Endothelial cell (in vitro differentiated cells): Measurements from ENCODE around the gene PCDHA2. TPM values are rescaled to one million over a fixed set of nuclear protein-coding genes. Genes with fewer than 3 reads are reported as not detected.

ENCODE experiments used
- DNase-seq: peaks from one replicate; pipeline ENCODE4 v3.0.0; 2021; ENCODE audit warnings: low spot score
- H3K27ac Mint-ChIP-seq: one replicate; pipeline ENCODE4 v1.8.0; 2021; ENCODE audit warnings: mixed read lengths, inconsistent platforms; ENCODE audit not compliant: unreplicated experiment
- H3K27me3 Mint-ChIP-seq: one replicate; pipeline ENCODE4 v1.8.0; 2021; ENCODE audit warnings: mild to moderate bottlenecking, moderate library complexity, mixed read lengths, inconsistent platforms; ENCODE audit not compliant: unreplicated experiment
- H3K36me3 Mint-ChIP-seq: one replicate; pipeline ENCODE4 v1.8.0; 2021; ENCODE audit warnings: mild to moderate bottlenecking, low read depth, mixed read lengths, inconsistent platforms; ENCODE audit not compliant: unreplicated experiment
- H3K4me1 Mint-ChIP-seq: one replicate; pipeline ENCODE4 v1.8.0; 2021; ENCODE audit warnings: mild to moderate bottlenecking, mixed read lengths, inconsistent platforms; ENCODE audit not compliant: unreplicated experiment
- H3K4me3 Mint-ChIP-seq: one replicate; pipeline ENCODE4 v1.8.0; 2021; ENCODE audit warnings: mild to moderate bottlenecking, mixed read lengths, inconsistent platforms; ENCODE audit not compliant: unreplicated experiment
- H3K9me3 Mint-ChIP-seq: one replicate; pipeline ENCODE4 v1.8.0; 2021; ENCODE audit warnings: mixed read lengths, inconsistent platforms; ENCODE audit not compliant: unreplicated experiment
- long read RNA-seq: library from polyadenylated mRNA; unstranded; transcript quantifications from one replicate; pipeline ENCODE4 v2.0.0, GENCODE V29; 2020; ENCODE audit not compliant: unreplicated experiment
- total RNA-seq: library from RNA; stranded (reverse); fragmentation: NEBNext Ultra II Directional; extraction: Animal tissue kit (Norgen Biotek cat#: 25700); gene quantifications from one replicate; pipeline ENCODE4 v1.2.1, GENCODE V29; 2021; ENCODE audit not compliant: unreplicated experiment
- TF ChIP-seq, protein P1 (sequence below): fragments of 200-600 bp; sonication (generic); IDR thresholded peaks from one replicate; pipeline ENCODE4 v1.5.0; 2021; ENCODE audit warnings: antibody characterized with exemption; ENCODE audit not compliant: unreplicated experiment

Gene PCDHA2
- total RNA-seq = 4.2 TPM
- long read RNA-seq = 0 reads

GRCh38 chr5:140794595-140795258 lies at the start of gene PCDHA2:
PCDHA2 (plus strand) TSS chr5:140794852.
- H3K36me3 Mint-ChIP-seq = peaks cover 13% of the 10 kb centered on the region
- H3K9me3 Mint-ChIP-seq = no peaks in the 10 kb centered on the region
- peak within 1 kb of the TSS; percentile 26 for H3K27ac Mint-ChIP-seq
- TF ChIP-seq, protein P1, sequence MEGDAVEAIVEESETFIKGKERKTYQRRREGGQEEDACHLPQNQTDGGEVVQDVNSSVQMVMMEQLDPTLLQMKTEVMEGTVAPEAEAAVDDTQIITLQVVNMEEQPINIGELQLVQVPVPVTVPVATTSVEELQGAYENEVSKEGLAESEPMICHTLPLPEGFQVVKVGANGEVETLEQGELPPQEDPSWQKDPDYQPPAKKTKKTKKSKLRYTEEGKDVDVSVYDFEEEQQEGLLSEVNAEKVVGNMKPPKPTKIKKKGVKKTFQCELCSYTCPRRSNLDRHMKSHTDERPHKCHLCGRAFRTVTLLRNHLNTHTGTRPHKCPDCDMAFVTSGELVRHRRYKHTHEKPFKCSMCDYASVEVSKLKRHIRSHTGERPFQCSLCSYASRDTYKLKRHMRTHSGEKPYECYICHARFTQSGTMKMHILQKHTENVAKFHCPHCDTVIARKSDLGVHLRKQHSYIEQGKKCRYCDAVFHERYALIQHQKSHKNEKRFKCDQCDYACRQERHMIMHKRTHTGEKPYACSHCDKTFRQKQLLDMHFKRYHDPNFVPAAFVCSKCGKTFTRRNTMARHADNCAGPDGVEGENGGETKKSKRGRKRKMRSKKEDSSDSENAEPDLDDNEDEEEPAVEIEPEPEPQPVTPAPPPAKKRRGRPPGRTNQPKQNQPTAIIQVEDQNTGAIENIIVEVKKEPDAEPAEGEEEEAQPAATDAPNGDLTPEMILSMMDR = no peak
- no peaks in the 10 kb centered on the region for H3K27me3 Mint-ChIP-seq
- peak within 1 kb of the TSS; percentile 91 for H3K4me3 Mint-ChIP-seq
- H3K4me1 Mint-ChIP-seq = no peaks in the 10 kb centered on the region
- no peak for DNase-seq

- H3K27me3 Mint-ChIP-seq = peaks cover 2% of the 10 kb centered on the region
- no peak overlapping the region for H3K4me3 Mint-ChIP-seq
- no peak for DNase-seq
- H3K9me3 Mint-ChIP-seq = peaks cover 15% of the 10 kb centered on the region
- H3K27ac Mint-ChIP-seq = no peak overlapping the region
- TF ChIP-seq, protein P1 = no peak
- no peaks in the 10 kb centered on the region for H3K4me1 Mint-ChIP-seq
- no peaks in the 10 kb centered on the region for H3K36me3 Mint-ChIP-seq
Measured at GRCh38 chr5:140753561-140753960, 41.1 kb upstream of the PCDHA2 start.

- DNase-seq = no peak
- peaks cover 37% of the 10 kb centered on the region for H3K9me3 Mint-ChIP-seq
- no peaks in the 10 kb centered on the region for H3K27me3 Mint-ChIP-seq
- TF ChIP-seq, protein P1 = no peak
- peaks cover 4% of the 10 kb centered on the region for H3K36me3 Mint-ChIP-seq
- H3K4me3 Mint-ChIP-seq = no peak overlapping the region
- H3K27ac Mint-ChIP-seq = no peak overlapping the region
- H3K4me1 Mint-ChIP-seq = no peaks in the 10 kb centered on the region
Measured at GRCh38 chr5:140764177-140764973, 30.3 kb upstream of the PCDHA2 start.

GRCh38 chr5:140767444-140767843 lies 27.2 kb upstream of the PCDHA2 start:
- Mint-ChIP-seq H3K36me3 (peaks cover 8% of the 10 kb centered on the region), H3K9me3 (peaks cover 37% of the 10 kb centered on the region)

More at GRCh38 chr5:140767444-140767843, 27.2 kb upstream of the PCDHA2 start:
- DNase-seq = no peak
- TF ChIP-seq, protein P1 = no peak
- Mint-ChIP-seq H3K27ac (no peak overlapping the region), H3K4me1 (no peaks in the 10 kb centered on the region), H3K4me3 (no peak overlapping the region), H3K27me3 (no peaks in the 10 kb centered on the region)
